ENCODE measurements around the gene LRRC8B.

DNA sequence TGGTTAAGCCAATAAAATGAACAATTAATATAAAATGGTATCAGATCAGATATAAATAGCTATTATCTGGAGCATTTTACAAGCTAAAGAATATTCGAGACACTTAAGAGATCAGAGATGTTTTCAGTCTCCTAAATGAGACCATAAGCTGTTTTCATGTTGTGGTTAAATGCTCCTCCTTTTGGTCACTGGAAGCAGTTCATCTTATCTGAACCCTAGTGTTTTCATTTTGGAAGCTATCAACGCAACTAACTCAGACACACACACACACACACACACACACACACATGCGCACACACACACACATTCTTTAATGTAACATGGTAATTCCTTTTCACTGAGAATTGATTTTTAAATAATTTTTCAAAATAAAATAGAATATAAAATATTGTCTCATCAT is 98.3 kb downstream of the LRRC8B start:
- TF ChIP-seq EZH2phosphoT487 (conservative IDR thresholded peaks at IDR 0.05; ENCODE audit: low read length) = no peak
- TF ChIP-seq, protein P1, sequence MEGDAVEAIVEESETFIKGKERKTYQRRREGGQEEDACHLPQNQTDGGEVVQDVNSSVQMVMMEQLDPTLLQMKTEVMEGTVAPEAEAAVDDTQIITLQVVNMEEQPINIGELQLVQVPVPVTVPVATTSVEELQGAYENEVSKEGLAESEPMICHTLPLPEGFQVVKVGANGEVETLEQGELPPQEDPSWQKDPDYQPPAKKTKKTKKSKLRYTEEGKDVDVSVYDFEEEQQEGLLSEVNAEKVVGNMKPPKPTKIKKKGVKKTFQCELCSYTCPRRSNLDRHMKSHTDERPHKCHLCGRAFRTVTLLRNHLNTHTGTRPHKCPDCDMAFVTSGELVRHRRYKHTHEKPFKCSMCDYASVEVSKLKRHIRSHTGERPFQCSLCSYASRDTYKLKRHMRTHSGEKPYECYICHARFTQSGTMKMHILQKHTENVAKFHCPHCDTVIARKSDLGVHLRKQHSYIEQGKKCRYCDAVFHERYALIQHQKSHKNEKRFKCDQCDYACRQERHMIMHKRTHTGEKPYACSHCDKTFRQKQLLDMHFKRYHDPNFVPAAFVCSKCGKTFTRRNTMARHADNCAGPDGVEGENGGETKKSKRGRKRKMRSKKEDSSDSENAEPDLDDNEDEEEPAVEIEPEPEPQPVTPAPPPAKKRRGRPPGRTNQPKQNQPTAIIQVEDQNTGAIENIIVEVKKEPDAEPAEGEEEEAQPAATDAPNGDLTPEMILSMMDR (IDR thresholded peaks at IDR 0.05; ENCODE audit: insufficient read depth, low read length, poor library complexity, severe bottlenecking) = no peak

Data from SU-DHL-6 (cell line).